Activated T-helper 1 cell treated with anti-CD3 and anti-CD28 coated beads, Interleukin-12 subunit alpha, Interleukin-12 subunit beta, Interleukin-2, Interleukin-4 antibody, amounts not matched to agents 30 ng/mL and 10 ng/mL and 1 ng/mL, durations not matched to agents 14 hours and 24 hours and 36 hours (primary cell): ENCODE results near the gene ACE2. TPM values are rescaled to one million over a fixed set of nuclear protein-coding genes. Genes with fewer than 3 reads are reported as not detected.

Experiments
- DNase-seq: peaks from one replicate; pipeline ENCODE4 v3.0.0; 2021; ENCODE audit warnings: low spot score
- H3K27ac Mint-ChIP-seq: one replicate; pipeline ENCODE4 v1.8.0; 2021; ENCODE audit warnings: mild to moderate bottlenecking, mixed read lengths
- H3K27me3 Mint-ChIP-seq: one replicate; pipeline ENCODE4 v1.8.0; 2022; ENCODE audit warnings: mild to moderate bottlenecking, moderate library complexity, mixed read lengths; ENCODE audit not compliant: insufficient read depth
- H3K36me3 Mint-ChIP-seq: one replicate; pipeline ENCODE4 v1.8.0; 2021; ENCODE audit warnings: low read depth, mixed read lengths
- H3K4me1 Mint-ChIP-seq: one replicate; pipeline ENCODE4 v1.8.0; 2021; ENCODE audit warnings: low read depth, mixed read lengths
- H3K4me3 Mint-ChIP-seq: one replicate; pipeline ENCODE4 v1.8.0; 2021; ENCODE audit warnings: mild to moderate bottlenecking, moderate library complexity, mixed read lengths
- H3K9me3 Mint-ChIP-seq: one replicate; pipeline ENCODE4 v1.8.0; 2021; ENCODE audit warnings: mixed read lengths
- intact Hi-C: fragments of 100-400 bp; cut with micrococcal nuclease; formaldehyde crosslinking; loops from one replicate; pipeline ENCODE4 v1.15.1; 2024
- total RNA-seq: library from RNA; stranded (reverse); gene quantifications from 2 replicates; pipeline ENCODE4 v1.2.3, GENCODE V29; 2022

Gene ACE2
- total RNA-seq, 1 donor from 2014 or later = 0.10 TPM

GRCh38 chrX:15567267-15567666 is 33.5 kb downstream of the ACE2 start:
- Mint-ChIP-seq H3K27ac (peak overlapping the region; percentile 35), H3K36me3 (no peaks in the 10 kb centered on the region), H3K4me3 (no peak overlapping the region), H3K27me3 (peaks cover 2% of the 10 kb centered on the region), H3K9me3 (no peaks in the 10 kb centered on the region), H3K4me1 (no peaks in the 10 kb centered on the region)
- intact Hi-C loops = no loop called here
- no peak for DNase-seq

DNA sequence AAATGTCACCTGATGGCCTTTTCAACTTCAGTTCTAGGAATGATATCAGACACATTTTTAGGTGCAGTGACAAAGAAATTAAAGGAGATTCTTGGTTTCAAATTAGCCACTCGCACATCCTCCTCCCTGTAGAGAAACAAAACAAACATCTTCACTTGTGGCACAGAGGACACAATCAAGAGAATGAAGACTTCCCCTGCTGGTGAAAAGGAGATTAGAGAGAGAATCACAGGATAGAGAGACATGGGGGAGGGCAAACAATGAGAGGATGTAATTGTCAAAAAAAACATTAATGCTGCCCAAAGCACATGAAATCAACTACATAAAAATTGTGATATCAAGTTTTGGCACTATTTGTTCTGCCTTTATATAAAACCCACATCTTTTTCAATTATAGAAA is 34.5 kb downstream of the ACE2 start:
- Mint-ChIP-seq H3K27ac (no peak overlapping the region), H3K9me3 (no peaks in the 10 kb centered on the region), H3K4me3 (no peak overlapping the region), H3K4me1 (no peaks in the 10 kb centered on the region), H3K36me3 (no peaks in the 10 kb centered on the region), H3K27me3 (peaks cover 4% of the 10 kb centered on the region)
- intact Hi-C loops = no loop called here
- no peak for DNase-seq

- no peak overlapping the region for H3K27ac Mint-ChIP-seq
- no peaks in the 10 kb centered on the region for H3K36me3 Mint-ChIP-seq
- DNase-seq = no peak
- intact Hi-C loops = loop anchor here (1.0 kb wide), 3 partner anchors 68 to 216 kb away; no protein-coding TSS in a partner anchor
- peaks cover 4% of the 10 kb centered on the region for H3K27me3 Mint-ChIP-seq
- H3K9me3 Mint-ChIP-seq = no peaks in the 10 kb centered on the region
- H3K4me1 Mint-ChIP-seq = no peaks in the 10 kb centered on the region
- H3K4me3 Mint-ChIP-seq = no peak overlapping the region
Observed at GRCh38 chrX:15564981-15565579, 35.7 kb downstream of the ACE2 start.

GRCh38 chrX:15563056-15563455 is 37.7 kb downstream of the ACE2 start:
- no peaks in the 10 kb centered on the region for H3K9me3 Mint-ChIP-seq
- DNase-seq = no peak
- intact Hi-C loops = no loop called here
- no peaks in the 10 kb centered on the region for H3K4me1 Mint-ChIP-seq
- H3K27me3 Mint-ChIP-seq = peaks cover 4% of the 10 kb centered on the region
- no peak overlapping the region for H3K27ac Mint-ChIP-seq
- H3K4me3 Mint-ChIP-seq = no peak overlapping the region
- no peaks in the 10 kb centered on the region for H3K36me3 Mint-ChIP-seq

DNA sequence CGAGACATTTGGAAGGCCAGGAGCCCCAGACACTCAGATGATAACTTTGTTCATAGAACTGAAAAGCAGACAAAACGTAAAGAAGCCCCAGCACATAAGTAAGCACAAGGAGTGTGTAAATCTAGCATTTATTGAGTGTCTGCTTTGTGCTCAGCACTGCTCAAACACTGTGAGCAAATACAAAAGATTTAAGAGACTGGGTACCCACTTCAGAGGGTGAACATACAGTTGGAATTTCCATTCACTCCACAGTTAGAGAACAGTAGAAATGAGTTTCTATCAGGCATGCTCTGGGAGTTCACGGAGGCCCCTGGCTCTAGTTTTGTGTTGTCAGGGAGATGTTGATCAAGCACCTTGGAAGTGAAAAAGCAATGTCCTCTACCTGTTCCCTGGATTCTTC is 39.8 kb downstream of the ACE2 start:
- H3K4me1 Mint-ChIP-seq = no peaks in the 10 kb centered on the region
- peaks cover 2% of the 10 kb centered on the region for H3K27me3 Mint-ChIP-seq
- no peaks in the 10 kb centered on the region for H3K36me3 Mint-ChIP-seq
- H3K27ac Mint-ChIP-seq = no peak overlapping the region
- H3K9me3 Mint-ChIP-seq = no peaks in the 10 kb centered on the region
- no peak for DNase-seq
- no peak overlapping the region for H3K4me3 Mint-ChIP-seq
- intact Hi-C loops = no loop called here

GRCh38 chrX:15559227-15559626 is 41.5 kb downstream of the ACE2 start:
- no peak for DNase-seq
- Mint-ChIP-seq H3K36me3 (no peaks in the 10 kb centered on the region), H3K27me3 (peaks cover 2% of the 10 kb centered on the region), H3K9me3 (no peaks in the 10 kb centered on the region), H3K27ac (no peak overlapping the region), H3K4me1 (no peaks in the 10 kb centered on the region), H3K4me3 (no peak overlapping the region)
- intact Hi-C loops = no loop called here

DNA sequence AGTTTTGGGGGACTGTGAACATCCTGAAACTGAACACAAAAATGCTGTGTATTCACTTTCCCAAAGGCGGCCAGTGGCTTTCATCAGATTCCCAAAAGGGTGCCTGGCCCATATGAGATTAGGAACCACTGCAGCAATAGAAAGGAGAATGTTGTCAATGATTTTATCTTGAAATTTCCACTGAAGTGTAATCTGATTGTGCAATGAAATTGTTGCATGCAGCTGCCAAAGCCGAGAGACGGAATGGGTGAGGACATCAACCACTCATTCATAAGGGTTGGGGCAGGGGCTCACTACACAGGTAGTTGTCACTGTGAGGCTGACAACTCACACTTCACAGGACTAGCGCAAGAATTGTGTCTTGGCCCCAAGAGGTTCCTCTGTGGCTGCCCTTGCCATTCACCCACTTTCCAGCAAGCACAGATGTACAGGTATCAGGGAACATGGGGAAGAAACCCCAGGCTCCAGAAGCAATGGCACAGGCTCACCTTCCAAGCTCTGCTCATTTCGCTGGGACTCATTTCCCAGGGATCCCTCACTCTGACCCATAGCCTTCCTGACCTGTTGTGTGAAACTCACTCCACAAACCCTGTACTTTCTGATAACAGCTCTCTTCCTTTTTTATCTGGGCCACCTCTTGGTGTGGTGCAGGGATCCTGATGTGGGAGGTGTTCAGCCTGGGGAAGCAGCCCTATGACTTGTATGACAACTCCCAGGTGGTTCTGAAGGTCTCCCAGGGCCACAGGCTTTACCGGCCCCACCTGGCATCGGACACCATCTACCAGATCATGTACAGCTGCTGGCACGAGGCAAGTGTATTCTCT is 51.4 kb downstream of the ACE2 start:
- DNase-seq = no peak
- H3K27me3 Mint-ChIP-seq = peaks cover 2% of the 10 kb centered on the region
- no peak overlapping the region for H3K27ac Mint-ChIP-seq
- intact Hi-C loops = no loop called here
- H3K36me3 Mint-ChIP-seq = no peaks in the 10 kb centered on the region
- no peaks in the 10 kb centered on the region for H3K9me3 Mint-ChIP-seq
- no peak overlapping the region for H3K4me3 Mint-ChIP-seq
- no peaks in the 10 kb centered on the region for H3K4me1 Mint-ChIP-seq

GRCh38 chrX:15547356-15547755 is 53.4 kb downstream of the ACE2 start:
- H3K27me3 Mint-ChIP-seq = peaks cover 2% of the 10 kb centered on the region
- H3K36me3 Mint-ChIP-seq = no peaks in the 10 kb centered on the region
- DNase-seq = no peak
- intact Hi-C loops = no loop called here
- no peak overlapping the region for H3K4me3 Mint-ChIP-seq
- no peaks in the 10 kb centered on the region for H3K4me1 Mint-ChIP-seq
- H3K27ac Mint-ChIP-seq = no peak overlapping the region
- no peaks in the 10 kb centered on the region for H3K9me3 Mint-ChIP-seq

DNA sequence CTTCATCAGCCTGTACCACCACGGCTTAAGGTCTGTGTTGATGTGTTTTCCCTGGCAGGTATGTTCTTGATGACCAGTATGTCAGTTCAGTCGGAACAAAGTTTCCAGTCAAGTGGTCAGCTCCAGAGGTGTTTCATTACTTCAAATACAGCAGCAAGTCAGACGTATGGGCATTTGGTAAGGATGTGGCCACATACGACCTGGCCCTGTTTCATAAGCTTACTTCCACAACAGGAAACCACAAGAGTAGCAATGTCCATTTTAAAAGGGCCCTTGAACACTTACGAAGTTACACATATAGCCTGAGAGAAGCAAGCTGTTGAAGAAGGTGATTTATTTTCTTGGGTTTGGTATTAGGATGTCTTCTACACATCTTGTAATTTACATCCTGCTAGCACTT is 54.0 kb downstream of the ACE2 start:
- no peaks in the 10 kb centered on the region for H3K36me3 Mint-ChIP-seq
- H3K4me1 Mint-ChIP-seq = no peaks in the 10 kb centered on the region
- H3K27me3 Mint-ChIP-seq = peaks cover 2% of the 10 kb centered on the region
- H3K9me3 Mint-ChIP-seq = no peaks in the 10 kb centered on the region
- H3K27ac Mint-ChIP-seq = no peak overlapping the region
- intact Hi-C loops = no loop called here
- no peak overlapping the region for H3K4me3 Mint-ChIP-seq
- no peak for DNase-seq

DNA sequence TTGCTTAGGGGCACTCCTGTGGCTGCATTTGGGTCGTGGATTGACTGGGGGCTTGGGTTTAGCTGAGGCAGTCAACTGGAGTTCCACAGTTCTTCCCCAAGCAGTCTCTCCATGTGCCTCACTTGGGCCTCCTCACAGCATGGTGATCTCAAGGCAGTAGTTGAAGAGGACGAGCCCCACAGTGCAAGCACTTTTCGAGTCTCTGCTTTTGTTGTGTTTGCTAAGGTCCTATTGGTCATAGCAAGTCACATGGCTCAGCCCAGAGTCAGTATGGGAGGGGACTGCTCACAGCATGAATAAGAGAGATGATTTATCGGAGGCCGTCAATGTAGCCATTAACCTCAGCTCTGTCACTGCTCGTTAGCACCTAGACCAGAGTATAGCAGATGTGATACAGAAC is 70.4 kb downstream of the ACE2 start:
- H3K4me1 Mint-ChIP-seq = no peaks in the 10 kb centered on the region
- H3K36me3 Mint-ChIP-seq = no peaks in the 10 kb centered on the region
- H3K27me3 Mint-ChIP-seq = peaks cover 1% of the 10 kb centered on the region
- no peak overlapping the region for H3K4me3 Mint-ChIP-seq
- no peak for DNase-seq
- no peak overlapping the region for H3K27ac Mint-ChIP-seq
- intact Hi-C loops = no loop called here
- no peaks in the 10 kb centered on the region for H3K9me3 Mint-ChIP-seq

DNA sequence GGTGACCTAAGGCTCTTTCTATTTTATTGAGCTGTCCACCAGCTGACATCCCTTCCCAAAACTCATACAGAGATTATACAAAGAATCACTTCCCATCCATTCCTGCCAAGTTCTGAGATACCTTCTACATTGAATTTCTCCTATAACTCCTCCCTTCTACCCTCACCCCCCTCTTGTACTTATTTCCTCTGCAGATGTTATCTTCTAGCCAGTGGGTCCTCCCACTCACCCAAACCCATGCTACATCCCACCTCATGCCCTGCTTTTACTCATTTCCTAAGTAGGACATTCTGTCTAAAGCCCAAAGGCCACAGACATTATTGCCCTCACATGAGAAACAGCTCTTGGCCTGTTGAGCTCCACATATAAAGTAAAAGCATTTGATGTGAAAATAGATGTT is 71.6 kb downstream of the ACE2 start:
- no peaks in the 10 kb centered on the region for H3K36me3 Mint-ChIP-seq
- H3K4me3 Mint-ChIP-seq = no peak overlapping the region
- H3K4me1 Mint-ChIP-seq = no peaks in the 10 kb centered on the region
- intact Hi-C loops = no loop called here
- no peaks in the 10 kb centered on the region for H3K9me3 Mint-ChIP-seq
- peaks cover 1% of the 10 kb centered on the region for H3K27me3 Mint-ChIP-seq
- no peak for DNase-seq
- no peak overlapping the region for H3K27ac Mint-ChIP-seq

DNA sequence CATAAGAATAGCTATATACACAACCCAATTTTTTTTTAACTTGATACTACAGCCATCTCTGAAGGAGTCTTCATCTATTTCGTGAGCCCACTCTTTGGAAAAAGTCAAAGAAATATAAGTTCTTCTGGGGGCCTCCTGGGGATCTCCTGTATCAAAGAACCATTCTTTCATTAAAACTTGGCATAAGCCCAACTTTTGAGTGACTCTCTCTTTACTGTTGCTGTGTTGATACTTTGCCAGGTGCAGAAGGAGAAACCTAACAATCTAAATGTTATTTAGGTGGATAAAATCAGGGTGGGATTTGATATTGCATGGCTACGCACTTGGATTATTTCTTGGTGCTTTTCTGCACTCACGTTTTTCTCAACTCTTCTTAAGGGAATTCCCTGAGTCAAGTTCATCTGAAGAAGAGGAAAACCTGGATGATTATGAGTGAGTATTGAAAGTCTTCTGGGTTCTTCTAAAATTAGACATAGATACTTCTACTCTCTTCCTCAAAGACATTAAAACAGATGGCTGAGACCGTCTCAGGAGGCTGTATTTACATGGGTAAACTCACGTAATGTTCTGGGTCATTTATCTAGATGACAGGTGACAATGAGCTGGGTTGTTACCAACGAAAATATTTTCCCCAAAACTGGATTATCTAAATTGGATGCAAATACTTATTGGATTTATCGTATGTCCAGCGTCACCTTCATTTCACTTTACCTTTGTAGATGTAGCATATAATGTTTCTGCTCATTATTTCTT is 74.9 kb downstream of the ACE2 start:
- intact Hi-C loops = no loop called here
- Mint-ChIP-seq H3K4me3 (no peak overlapping the region), H3K4me1 (no peaks in the 10 kb centered on the region), H3K27me3 (peaks cover 3% of the 10 kb centered on the region), H3K9me3 (no peaks in the 10 kb centered on the region), H3K27ac (no peak overlapping the region), H3K36me3 (no peaks in the 10 kb centered on the region)
- no peak for DNase-seq

DNA sequence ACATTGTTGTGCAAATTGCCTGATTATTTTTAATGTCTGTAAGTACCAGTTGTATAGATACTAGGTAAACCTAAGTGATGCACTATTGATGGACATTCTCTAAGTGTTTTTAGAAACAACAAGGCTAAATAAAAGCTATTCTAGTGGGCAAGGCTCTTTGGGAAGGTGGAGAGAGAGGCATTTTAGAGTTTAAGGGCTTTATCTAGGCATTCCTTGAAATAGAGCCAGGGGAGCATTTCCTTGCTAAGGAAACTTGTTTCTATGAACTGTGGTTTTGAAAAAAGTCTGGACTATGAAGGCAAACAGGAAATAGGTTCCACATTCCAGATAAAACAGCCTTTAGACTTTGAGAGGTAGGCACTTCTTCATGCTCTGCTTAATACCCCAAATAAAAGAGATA is 76.3 kb downstream of the ACE2 start:
- DNase-seq = no peak
- Mint-ChIP-seq H3K4me1 (no peaks in the 10 kb centered on the region), H3K9me3 (no peaks in the 10 kb centered on the region), H3K27ac (no peak overlapping the region), H3K36me3 (no peaks in the 10 kb centered on the region), H3K4me3 (no peak overlapping the region), H3K27me3 (peaks cover 7% of the 10 kb centered on the region)
- intact Hi-C loops = no loop called here
